AG20443 (cell line): Measurements from ENCODE around the gene CRYBG1.

Experiments used
- DNase-seq: peaks from one replicate; pipeline ENCODE4 v3.0.0; 2012; ENCODE audit warnings: low spot score, mixed read lengths

The CRYBG1 gene

DNA sequence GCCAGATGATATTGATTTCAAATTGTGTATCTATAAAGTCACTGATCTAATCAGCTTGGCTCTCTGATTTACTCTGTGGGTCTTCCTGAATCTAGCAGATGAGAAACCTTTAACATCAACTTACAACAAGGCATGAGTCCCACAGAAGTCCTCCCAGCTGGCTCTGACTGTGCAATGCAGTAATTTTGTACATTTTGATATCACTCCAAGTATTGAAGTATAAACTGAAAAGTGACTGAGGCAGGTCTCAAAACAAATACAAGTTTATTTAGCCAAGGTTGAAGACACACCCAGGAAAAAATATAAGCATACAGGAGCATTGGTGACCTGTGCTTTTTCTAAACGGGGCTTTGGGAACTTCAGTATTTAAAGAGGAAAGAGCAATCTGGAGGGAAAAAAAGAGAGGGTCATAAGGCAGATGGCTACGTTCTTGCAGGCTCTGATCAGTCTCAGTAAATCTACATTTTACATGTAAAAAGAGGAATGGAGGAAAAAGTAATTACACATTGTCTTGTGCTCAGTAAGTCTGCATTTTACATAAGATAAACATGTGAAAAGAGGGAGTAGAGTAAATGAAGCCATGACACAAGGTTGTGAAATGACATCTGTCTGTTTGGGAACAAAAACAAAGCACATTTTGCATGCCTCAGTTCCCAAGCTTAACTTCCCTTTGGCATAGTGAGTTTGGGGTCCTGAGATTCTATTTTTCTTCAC is 59.5 kb downstream of the CRYBG1 start:
- no peak for DNase-seq

DNA sequence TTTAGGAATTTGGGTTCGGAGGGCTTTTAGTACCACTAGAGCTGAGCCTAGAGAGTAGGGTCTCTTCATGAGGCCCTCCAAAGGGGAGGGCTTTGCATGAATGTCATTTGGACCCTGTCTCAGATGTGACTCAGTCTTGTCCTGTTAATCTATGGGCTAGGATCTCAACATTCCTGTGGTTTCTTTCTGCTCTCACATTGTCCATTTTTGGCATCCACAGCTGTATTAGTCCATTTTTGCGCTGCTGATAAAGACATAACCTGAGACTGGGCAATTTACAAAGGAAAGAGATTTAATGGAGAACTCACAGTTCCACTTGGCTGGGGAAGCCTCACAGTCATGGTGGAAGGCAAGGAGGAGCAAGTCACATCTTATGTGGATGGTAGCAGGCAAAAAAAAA is 61.0 kb downstream of the CRYBG1 start:
- no peak for DNase-seq

DNA sequence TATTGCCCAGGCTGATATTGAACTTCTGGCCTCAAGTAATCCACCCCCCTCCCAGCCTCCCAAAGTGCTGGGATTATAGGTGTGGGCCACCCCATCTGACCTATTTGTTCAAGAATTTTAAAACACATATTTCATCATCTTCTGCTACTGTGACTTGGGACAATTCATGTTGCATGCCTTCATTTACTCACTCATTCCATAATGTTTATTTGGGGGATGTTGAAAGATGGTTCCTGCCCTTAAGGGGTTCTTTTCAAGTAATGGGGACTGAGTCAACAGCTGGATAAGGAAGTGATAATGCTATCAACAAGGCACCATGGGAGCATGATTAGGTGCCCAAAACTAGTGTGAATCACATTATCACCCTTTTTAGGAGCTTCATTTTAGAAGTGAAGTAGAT is 62.0 kb downstream of the CRYBG1 start:
- no peak for DNase-seq

DNA sequence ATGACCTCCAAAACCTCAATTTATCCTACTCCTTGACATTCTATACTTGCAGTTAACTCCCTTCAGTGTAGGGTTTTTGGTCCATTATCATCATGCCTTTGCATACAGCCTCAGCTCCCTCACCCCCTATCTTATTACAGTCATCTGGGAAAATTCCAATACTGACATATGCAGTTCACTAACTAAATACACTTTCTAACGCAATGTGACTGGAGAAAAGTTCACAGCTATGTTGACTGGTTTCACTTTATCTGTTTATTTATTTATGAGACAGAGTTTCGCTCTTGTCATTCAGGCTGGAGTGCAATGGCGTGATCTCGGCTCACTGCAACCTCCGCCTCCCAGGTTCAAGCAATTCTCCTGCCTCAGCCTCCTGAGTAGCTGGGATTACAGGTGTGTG is 64.9 kb downstream of the CRYBG1 start:
- DNase-seq: no peak

DNA sequence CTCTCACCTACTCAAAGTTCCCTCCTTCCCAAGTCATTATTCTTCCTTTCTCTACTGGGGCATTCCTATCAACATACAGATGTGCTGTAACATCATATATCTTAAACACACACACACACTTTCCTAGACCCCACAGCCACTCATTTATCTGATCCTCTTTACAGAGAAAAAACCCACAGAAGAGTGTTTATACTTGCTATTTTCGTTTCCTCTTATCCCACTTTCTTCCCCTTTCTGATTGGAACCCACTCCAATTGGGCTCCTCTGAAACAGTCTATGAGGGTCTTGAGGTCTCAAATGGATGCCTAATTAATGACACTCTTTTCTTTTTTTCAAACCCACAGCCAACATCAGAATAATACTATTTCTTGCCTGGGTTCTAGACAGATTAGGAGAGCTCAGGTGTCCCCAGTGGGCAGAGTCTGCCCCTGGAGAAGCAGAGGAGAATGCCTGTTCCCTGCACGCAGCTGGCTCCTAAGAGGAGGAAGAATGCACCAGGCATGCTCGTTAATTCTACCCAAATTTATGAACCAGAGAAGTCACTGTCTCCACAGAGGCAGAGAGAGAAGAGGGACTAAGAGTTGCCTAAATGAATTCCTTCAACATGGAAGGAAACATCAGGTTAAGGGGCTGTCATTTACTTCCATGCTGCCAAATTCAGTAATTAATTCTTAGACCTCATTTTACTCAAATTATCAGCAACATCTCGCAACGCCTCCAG is 65.9 kb downstream of the CRYBG1 start:
- DNase-seq: no peak

DNA sequence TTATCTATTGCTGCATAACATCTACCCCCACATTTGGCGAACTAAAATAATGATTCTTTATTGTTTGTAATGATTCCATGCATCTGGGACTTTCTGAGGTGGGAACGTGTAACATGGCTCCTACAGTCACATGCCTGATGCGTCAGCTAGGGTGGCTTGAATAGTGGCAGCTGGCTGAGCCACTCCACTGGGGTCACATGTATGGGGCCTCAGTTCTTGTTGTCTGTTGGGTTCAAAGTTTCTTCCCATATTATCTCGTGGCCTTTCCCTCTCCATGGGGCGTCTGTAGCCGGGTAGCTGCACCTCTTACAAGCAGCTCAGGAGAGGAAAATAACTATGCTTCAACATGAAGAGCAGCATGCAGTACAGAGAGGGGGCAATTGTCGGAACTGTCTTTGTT is 69.9 kb downstream of the CRYBG1 start:
- no peak for DNase-seq

DNA sequence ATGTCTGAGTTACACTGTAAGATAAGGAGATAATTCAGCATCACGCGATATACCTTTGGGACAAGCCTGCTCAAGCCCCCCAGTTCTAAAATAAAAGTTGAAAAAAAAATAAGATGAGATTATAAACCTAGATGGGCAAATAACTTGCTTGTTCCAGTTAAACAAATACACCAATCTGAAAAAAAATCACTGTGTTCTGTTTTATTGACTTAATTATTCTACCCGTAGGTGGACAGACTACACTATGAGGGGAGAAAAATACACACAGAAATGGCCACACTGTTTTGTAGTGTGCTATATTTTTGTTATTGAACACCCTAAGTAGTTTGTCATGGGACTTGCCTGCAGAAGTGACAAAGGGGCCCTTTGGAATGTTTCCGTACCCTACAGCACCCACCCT is 70.9 kb downstream of the CRYBG1 start:
- DNase-seq: no peak

DNA sequence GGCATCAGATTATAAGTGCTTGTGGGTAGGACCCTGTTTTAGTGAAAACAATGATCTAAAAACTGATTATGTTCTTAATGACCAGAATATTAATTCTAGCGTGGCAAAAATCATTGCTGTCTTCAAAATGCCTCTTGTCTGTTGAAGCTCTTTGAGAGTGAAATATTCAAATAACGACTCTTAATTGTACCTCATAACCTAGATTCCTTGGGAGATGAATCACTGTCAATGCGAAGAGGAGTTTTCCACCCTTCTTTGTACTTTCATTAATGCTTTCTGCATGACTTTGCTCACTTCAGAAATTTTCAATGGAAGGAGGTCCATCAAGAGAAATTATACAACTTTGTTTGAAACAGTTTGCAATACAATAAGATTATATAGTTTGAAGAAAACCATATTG is 71.5 kb downstream of the CRYBG1 start:
- DNase-seq: no peak

DNA sequence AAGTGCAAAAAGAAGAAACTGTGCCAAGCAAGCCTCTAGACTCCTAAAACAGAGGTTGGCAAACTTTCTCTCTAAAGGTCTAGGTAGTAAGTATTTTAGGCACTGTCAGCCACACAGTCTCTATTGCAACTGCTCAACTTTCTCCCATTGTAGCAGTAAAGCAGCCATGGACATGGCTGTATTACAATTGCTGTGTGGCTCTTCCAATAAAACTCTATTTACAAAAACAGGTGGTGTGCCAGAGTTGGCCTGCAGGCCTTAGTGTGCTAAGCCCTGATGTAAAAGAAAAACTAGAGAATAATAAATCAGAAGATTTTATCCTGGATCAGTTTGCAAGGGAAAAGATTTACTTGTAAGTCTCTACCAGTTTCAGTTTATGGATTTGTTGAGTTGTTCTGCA is 74.0 kb downstream of the CRYBG1 start:
- no peak for DNase-seq

DNA sequence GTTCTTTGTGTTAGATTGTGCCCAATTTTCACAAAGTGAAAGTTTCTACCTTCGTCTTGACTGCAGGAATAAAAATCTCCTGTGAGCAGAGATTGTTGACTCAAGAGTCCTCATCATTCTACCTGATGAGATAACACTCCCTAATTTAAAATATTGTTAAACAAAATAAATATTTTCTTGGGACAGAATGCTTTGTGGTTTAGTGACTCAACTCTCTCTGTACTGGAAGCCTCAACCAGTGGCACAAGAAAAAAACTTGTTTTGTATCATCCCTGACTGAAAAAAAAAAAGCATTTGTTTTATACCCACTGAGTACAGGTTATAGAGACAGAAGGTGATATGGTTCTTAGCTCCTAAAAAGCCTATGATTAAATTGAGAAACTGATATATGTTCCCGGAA is 78.9 kb downstream of the CRYBG1 start:
- DNase-seq: no peak

DNA sequence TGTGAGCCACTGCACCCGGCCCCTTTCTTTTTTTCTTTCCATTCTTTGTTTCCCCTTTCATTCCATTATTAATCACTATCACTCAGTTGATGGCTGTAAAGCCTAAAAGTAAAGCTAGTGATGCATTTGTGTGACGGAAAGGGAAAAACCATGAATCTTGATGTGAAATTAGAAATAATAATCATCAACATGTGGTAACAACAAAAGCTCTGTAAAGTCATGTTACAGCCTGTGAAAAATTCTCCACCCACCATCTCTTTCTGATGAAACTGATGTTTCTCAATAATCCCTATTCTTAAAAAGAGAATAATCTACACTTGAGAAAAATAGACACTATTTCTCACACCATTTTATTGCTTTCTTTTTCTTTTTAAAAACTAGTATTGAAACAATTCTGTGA is 80.0 kb downstream of the CRYBG1 start:
- DNase-seq: no peak

DNA sequence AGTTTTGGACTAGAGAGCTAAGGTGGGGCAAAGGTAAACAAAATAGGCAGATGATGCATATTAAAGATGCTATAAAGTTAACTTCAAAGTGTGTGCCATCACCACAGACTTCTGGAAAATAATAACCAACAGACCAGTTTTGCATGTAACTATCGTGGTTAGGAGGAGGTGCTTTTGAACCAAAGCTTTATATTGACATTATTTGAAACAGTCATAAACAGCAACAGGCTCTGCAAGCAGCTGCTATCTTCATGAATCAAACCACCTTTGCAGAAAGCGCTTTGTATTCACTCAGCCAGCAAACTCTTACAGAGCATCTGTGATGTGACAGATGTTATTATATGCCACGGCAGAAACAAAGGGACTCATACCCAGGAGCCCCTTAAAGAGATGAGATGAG is 81.9 kb downstream of the CRYBG1 start:
- no peak for DNase-seq

DNA sequence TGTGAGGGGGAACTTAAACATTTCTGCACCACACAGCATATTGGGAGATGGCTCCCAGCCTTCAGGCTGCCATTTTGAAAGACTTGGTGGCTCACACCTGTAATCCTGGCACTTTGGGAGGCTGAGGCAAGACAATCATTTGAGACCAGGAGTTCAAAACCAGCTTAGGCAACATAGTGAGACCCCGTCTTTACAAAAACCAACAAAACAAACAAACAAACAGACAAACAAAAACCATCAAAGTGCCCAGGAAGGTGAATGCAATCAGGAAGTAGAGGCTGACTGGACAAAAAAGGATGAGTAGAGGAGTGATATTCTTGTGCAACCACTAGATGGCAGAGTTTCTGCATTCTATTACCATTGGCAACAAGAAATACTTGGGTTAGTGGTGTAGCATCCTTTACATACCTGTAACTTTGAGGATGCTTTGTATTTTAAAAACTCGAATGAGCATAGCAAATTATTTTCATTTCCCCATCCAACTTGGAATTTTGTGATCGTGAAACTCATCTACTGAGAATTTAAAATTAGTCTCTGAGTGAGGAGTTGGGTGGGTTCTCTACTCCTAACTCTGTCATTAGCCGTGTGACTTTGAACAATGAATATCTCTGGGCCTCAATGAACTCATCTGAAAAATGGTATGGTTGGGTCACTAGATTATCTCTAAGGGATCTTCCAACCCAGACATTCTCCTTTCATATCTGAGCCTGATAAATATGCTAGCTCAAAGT is 84.4 kb downstream of the CRYBG1 start:
- DNase-seq: peak; percentile 74

DNA sequence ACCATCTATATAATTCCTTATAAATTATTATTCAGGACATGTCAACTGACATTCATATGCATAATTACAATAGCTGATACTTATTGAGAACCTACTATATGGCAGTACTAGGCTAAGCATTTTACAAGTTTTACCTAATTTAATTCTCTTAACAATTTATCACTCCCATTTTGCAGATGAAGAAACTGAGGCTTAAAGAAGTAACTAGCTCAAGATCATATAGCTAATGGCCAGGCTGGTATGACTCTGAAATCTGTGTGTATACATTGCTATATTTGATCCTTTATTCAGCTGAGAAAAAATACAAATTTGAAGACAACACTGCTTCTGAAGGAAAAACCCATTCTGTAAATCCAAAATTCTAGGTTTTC is 85.0 kb downstream of the CRYBG1 start:
- no peak for DNase-seq

DNA sequence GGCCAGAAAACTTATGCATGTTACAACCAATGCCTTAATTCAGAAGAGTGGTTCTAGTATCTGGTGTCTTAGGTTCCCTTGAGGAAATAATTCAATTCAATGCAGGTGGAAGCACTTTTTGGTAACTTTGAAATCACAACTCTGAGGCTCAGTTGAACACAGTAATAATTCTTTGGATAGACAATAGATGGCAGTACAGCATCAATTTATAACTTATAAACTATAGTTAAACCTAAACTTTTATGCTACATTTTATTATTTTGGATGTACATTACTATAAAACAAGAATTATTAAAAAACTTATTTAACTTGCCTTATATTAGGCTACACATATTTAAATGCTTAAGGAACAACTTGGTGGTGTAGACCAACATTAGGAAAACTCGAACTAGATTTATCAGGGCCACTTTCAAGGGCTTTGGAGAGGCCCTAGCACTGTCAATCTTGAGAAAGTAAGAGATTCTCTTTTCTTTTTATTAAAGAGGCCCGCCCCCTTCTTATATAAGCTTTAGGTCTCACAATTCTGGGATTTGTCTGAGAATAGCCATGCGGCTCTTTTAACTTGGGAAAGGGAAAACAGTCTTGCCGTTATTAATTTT is 85.9 kb downstream of the CRYBG1 start:
- DNase-seq: no peak

DNA sequence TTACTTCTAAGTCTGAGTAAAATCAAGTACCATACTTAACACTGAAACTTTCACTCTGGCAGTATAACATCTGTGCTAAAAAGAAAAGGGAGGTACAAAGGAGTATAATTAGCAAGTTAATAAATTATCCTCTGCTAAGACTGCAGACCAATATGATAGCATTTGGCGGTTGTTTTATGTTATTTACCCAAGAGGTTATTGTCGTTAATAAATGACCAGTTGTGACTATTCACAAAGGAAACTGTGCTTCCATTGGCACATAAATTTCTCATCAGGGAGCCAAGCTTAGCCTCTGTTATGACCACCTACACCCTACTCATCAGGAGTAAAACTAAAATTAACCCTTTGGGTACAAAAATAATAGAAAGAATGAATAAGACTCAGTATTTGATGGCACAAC is 86.5 kb downstream of the CRYBG1 start:
- no peak for DNase-seq

DNA sequence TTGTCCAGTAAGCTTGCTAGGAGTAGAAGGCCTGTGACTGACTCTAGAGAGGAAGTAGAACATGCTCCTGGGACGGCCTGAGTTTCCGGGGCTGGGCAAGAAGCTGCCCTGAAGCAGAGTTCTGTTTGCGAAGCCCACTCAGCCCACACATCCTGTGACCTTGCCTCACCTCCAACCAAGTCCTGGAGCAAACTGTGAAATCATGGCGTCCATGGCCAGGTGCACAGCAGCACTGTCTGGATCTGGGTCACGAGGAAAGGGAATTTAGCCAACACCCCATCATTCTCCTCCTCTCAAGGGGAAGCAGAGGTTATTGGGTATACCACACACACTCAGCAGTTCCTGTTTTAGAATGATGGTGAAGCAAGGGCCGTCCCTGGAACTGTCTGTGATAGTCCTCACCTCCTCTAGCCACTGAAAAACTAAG is 87.5 kb downstream of the CRYBG1 start:
- DNase-seq: no peak

DNA sequence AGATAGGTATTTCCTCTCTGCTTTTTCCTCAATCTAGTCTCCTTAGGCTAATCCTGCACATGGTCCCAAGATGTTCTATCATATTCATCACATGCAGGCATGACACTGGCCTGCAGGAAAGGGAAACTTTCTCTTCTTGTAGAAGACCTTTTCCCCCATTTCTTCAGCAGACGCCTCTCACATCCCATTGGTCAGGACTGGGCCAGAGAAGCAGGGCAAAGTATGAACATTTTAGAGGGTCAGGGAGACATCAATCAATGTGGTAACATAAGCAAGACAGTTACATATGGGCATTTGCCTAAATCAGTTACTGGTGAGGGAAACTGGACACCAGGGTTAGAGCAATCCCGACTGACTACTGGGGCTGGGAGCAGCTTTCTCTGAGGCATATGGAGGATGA is 90.1 kb downstream of the CRYBG1 start:
- no peak for DNase-seq

DNA sequence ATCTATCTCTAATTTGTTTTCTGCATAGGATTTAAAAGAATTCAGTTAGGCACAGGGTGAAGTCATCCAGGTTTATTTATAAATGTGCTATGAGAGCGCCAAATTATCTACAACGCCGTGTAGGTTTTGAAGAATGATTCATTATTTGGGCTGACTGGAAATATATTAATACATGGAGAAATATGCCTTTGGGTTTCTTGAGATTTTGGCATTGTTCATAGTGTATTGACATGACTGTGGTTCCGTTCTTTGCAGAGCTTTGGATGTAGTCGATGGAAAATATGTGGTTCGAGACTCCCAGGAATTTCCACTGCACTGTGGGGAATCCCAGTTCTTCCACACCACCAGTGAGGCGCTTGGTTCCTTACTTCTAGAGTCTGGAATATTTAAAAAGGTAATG is 90.9 kb downstream of the CRYBG1 start:
- DNase-seq: no peak

DNA sequence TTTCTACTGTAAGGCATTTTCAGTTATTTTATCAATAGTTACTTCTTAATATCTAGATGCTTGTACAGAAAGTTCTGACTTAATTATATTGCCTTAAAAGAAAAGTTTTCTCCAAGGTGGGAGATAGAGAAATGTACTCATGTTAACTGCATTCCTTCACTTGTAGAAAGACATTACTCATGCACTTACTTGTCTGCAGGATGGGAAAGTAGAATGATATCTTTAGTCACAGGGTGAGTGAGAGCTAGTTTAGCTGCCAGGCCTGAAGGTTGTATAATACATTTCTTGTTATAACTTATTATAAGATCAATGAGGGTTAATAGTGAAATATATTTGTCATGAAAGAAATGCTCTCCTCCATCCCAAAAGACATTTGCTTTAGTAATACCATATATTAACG is 92.1 kb downstream of the CRYBG1 start:
- DNase-seq: no peak

DNA sequence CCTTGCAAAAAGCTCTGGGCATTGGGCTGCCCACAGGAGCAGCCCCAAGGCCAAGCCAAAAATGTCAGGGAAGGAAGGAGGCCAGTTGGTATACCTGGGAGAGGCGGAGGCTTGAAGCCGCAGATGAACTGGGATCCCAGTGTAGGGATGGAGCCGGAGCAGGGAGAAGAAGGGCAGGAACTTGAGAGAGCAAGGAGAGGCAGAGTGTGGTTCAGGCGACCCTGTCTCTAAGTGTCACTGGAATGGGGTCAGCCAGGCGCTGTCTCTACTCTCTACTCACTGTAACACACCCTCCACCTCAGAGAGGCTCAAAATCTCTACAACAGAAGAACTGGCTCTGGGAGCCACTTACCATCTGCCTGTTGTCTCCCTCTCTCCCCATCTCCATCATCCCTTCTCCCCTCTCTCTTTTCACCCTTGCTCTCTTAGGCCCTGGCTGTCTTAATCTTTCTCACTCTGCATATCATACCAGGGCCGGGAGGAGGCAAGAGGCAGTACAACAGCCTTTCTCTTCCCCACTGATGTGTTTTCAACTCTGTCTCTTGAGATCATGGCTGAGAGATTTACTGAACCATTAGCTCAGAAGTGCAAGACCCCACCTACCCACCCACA is 93.3 kb downstream of the CRYBG1 start:
- no peak for DNase-seq

DNA sequence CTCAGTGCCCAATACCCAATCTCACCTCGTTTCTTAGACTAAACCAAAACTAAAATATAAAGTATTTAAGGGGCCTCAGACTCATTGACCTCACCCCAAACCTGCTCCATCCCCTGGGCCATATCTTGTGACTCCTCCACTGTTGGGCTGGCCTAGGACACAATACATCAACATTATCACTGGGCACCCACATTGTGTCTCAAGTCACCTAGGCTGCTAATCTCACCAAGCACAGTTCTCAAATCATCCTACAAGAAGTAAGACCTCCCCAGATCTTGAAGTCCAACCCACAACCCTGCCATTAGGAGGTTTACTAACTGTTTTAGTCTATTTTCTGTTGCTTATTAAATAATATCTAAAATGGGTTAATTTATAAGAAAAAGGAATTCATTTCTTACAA is 96.2 kb downstream of the CRYBG1 start:
- no peak for DNase-seq
